ENCODE measurements around the gene ARRDC1. TPM values are rescaled to one million over a fixed set of nuclear protein-coding genes. Genes with fewer than 3 reads are reported as not detected.

ARRDC1 gene
- polyA plus RNA-seq, 1 donor from 2014 or later, result 53.4 TPM

- no peak overlapping the region for H3K27ac ChIP-seq (ENCODE audit: low read length)
- no peak overlapping the region for H3K4me2 ChIP-seq (ENCODE audit: low read length)
- H4K20me1 ChIP-seq (ENCODE audit: insufficient read depth), result no peaks in the 10 kb centered on the region
These were observed 26.1 kb downstream of the ARRDC1 start for GRCh38 chr9:137631345-137632229.

More at GRCh38 chr9:137631345-137632229, 26.1 kb downstream of the ARRDC1 start:
- Histone ChIP-seq H3F3A (ENCODE audit: insufficient read depth, low read length, poor library complexity, severe bottlenecking) (no peaks in the 10 kb centered on the region), H3K9me2 (ENCODE audit: insufficient read depth, low read length) (no peaks in the 10 kb centered on the region), H3K9ac (ENCODE audit: low read length) (no peak overlapping the region), H3K79me2 (replicated peaks; ENCODE audit: insufficient read depth, low read length) (peaks cover 67% of the 10 kb centered on the region), H3K4me3 (ENCODE audit: low read length) (no peak overlapping the region), H3K9me3 (ENCODE audit: low read length) (no peaks in the 10 kb centered on the region), H3K27me3 (ENCODE audit: insufficient read depth, low read depth, low read length) (no peaks in the 10 kb centered on the region), H2AFZ (ENCODE audit: low read depth, low read length) (no peak overlapping the region), H3K36me3 (ENCODE audit: insufficient read depth, low read length) (no peaks in the 10 kb centered on the region)
- no peak for TF ChIP-seq EP300 (conservative IDR thresholded peaks at IDR 0.05; ENCODE audit: poor library complexity, severe bottlenecking)
- no peak for TF ChIP-seq MXI1 (conservative IDR thresholded peaks at IDR 0.05; ENCODE audit: poor library complexity, severe bottlenecking)
- TF ChIP-seq SMC3 (conservative IDR thresholded peaks at IDR 0.05; ENCODE audit: poor library complexity), result no peak
- TF ChIP-seq RAD21 (conservative IDR thresholded peaks at IDR 0.05), result no peak
- TF ChIP-seq, protein P1, sequence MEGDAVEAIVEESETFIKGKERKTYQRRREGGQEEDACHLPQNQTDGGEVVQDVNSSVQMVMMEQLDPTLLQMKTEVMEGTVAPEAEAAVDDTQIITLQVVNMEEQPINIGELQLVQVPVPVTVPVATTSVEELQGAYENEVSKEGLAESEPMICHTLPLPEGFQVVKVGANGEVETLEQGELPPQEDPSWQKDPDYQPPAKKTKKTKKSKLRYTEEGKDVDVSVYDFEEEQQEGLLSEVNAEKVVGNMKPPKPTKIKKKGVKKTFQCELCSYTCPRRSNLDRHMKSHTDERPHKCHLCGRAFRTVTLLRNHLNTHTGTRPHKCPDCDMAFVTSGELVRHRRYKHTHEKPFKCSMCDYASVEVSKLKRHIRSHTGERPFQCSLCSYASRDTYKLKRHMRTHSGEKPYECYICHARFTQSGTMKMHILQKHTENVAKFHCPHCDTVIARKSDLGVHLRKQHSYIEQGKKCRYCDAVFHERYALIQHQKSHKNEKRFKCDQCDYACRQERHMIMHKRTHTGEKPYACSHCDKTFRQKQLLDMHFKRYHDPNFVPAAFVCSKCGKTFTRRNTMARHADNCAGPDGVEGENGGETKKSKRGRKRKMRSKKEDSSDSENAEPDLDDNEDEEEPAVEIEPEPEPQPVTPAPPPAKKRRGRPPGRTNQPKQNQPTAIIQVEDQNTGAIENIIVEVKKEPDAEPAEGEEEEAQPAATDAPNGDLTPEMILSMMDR (IDR thresholded peaks at IDR 0.05; ENCODE audit: poor library complexity, severe bottlenecking), result no peak
- no peak for TF ChIP-seq POLR2AphosphoS5 (IDR thresholded peaks at IDR 0.05)
- no peak for TF ChIP-seq REST (IDR thresholded peaks at IDR 0.05; ENCODE audit: borderline replicate concordance)
- TF ChIP-seq TAF1 (IDR thresholded peaks at IDR 0.05; ENCODE audit: low read depth), result no peak
- TF ChIP-seq EZH2 (IDR thresholded peaks at IDR 0.05; ENCODE audit: borderline replicate concordance, insufficient read depth, low read length, poor library complexity, severe bottlenecking), result no peak
